Activated T-helper 17 cell treated with anti-CD3 and anti-CD28 coated beads, Interleukin-2, amount 50 U/mL, for 72 hours (primary cell): Measurements from ENCODE around the gene TRABD2A. TPM values are rescaled to one million over a fixed set of nuclear protein-coding genes. Genes with fewer than 3 reads are reported as not detected.
A peak's percentile ranks its signal among the peaks of the same experiment; 100 is the strongest.

Experiments used
- ATAC-seq: fragments of 150-1000 bp; cut with Tn5 transposase; replicated peaks from 2 replicates; pipeline ENCODE4 v1.10.0; 2021; ENCODE audit warnings: mild to moderate bottlenecking, moderate library complexity
- H3K27ac Mint-ChIP-seq: one replicate; pipeline ENCODE4 v1.8.0; 2022; ENCODE audit warnings: mixed read lengths
- H3K27me3 Mint-ChIP-seq: one replicate; pipeline ENCODE4 v1.8.0; 2022; ENCODE audit warnings: mixed read lengths
- H3K36me3 Mint-ChIP-seq: one replicate; pipeline ENCODE4 v1.8.0; 2022; ENCODE audit warnings: low read depth, mild to moderate bottlenecking, mixed read lengths
- H3K4me1 Mint-ChIP-seq: one replicate; pipeline ENCODE4 v1.8.0; 2022; ENCODE audit warnings: mixed read lengths
- H3K4me3 Mint-ChIP-seq: one replicate; pipeline ENCODE4 v1.8.0; 2022; ENCODE audit warnings: mild to moderate bottlenecking, mixed read lengths
- H3K9me3 Mint-ChIP-seq: one replicate; pipeline ENCODE4 v1.8.0; 2022; ENCODE audit warnings: mixed read lengths
- total RNA-seq, 2 donors: library from RNA; stranded (reverse); gene quantifications; one replicate each; pipeline ENCODE4 v1.2.3, GENCODE V29; 2022

TRABD2A gene
- total RNA-seq, 2 donors from 2014 or later: 28.6 to 32.3 TPM

GRCh38 chr2:84839851-84840250 lies 41.0 kb downstream of the TRABD2A start:
- peak; percentile 36 for ATAC-seq
- H3K36me3 Mint-ChIP-seq: peaks cover 48% of the 10 kb centered on the region
- H3K27ac Mint-ChIP-seq: peak overlapping the region; percentile 92
- peaks cover 3% of the 10 kb centered on the region for H3K9me3 Mint-ChIP-seq
- no peaks in the 10 kb centered on the region for H3K27me3 Mint-ChIP-seq
- peaks cover 53% of the 10 kb centered on the region for H3K4me1 Mint-ChIP-seq
- H3K4me3 Mint-ChIP-seq: peak overlapping the region; percentile 85

- peak overlapping the region; percentile 30 for H3K4me3 Mint-ChIP-seq
- H3K27me3 Mint-ChIP-seq: no peaks in the 10 kb centered on the region
- peak overlapping the region; percentile 31 for H3K27ac Mint-ChIP-seq
- peaks cover 3% of the 10 kb centered on the region for H3K9me3 Mint-ChIP-seq
- ATAC-seq: no peak
- H3K4me1 Mint-ChIP-seq: peaks cover 49% of the 10 kb centered on the region
- H3K36me3 Mint-ChIP-seq: peaks cover 48% of the 10 kb centered on the region
Observed at GRCh38 chr2:84838434-84839145, 42.3 kb downstream of the TRABD2A start.

GRCh38 chr2:84836215-84836614 lies 44.7 kb downstream of the TRABD2A start:
- no peaks in the 10 kb centered on the region for H3K27me3 Mint-ChIP-seq
- peaks cover 48% of the 10 kb centered on the region for H3K36me3 Mint-ChIP-seq
- no peak for ATAC-seq
- H3K9me3 Mint-ChIP-seq: peaks cover 3% of the 10 kb centered on the region
- H3K4me1 Mint-ChIP-seq: peaks cover 48% of the 10 kb centered on the region
- peak overlapping the region; percentile 22 for H3K27ac Mint-ChIP-seq
- no peak overlapping the region for H3K4me3 Mint-ChIP-seq

- ATAC-seq: peak; percentile 39
- Mint-ChIP-seq H3K27ac (no peak overlapping the region), H3K9me3 (peaks cover 3% of the 10 kb centered on the region), H3K4me1 (peaks cover 32% of the 10 kb centered on the region), H3K27me3 (no peaks in the 10 kb centered on the region), H3K36me3 (peaks cover 31% of the 10 kb centered on the region), H3K4me3 (no peak overlapping the region)
Observed at GRCh38 chr2:84833481-84834150, 47.3 kb downstream of the TRABD2A start.

- Mint-ChIP-seq H3K27me3 (no peaks in the 10 kb centered on the region), H3K27ac (no peak overlapping the region), H3K4me3 (no peak overlapping the region), H3K36me3 (peaks cover 24% of the 10 kb centered on the region), H3K4me1 (peaks cover 33% of the 10 kb centered on the region), H3K9me3 (peaks cover 3% of the 10 kb centered on the region)
- peak; percentile 82 for ATAC-seq
Observed at GRCh38 chr2:84832772-84833461, 48.0 kb downstream of the TRABD2A start.

- Mint-ChIP-seq H3K27me3 (no peaks in the 10 kb centered on the region), H3K9me3 (no peaks in the 10 kb centered on the region), H3K36me3 (peaks cover 5% of the 10 kb centered on the region), H3K4me3 (no peak overlapping the region), H3K27ac (no peak overlapping the region), H3K4me1 (peaks cover 30% of the 10 kb centered on the region)
- ATAC-seq: no peak
Observed at GRCh38 chr2:84830758-84831500, 50.0 kb downstream of the TRABD2A start.

GRCh38 chr2:84830095-84830494 lies 50.8 kb downstream of the TRABD2A start:
- H3K4me1 Mint-ChIP-seq: peaks cover 30% of the 10 kb centered on the region
- ATAC-seq: no peak
- H3K4me3 Mint-ChIP-seq: no peak overlapping the region
- H3K9me3 Mint-ChIP-seq: no peaks in the 10 kb centered on the region
- no peak overlapping the region for H3K27ac Mint-ChIP-seq
- no peaks in the 10 kb centered on the region for H3K36me3 Mint-ChIP-seq
- H3K27me3 Mint-ChIP-seq: no peaks in the 10 kb centered on the region

- H3K9me3 Mint-ChIP-seq: no peaks in the 10 kb centered on the region
- H3K27ac Mint-ChIP-seq: no peak overlapping the region
- ATAC-seq: no peak
Observed at GRCh38 chr2:84829693-84830092, 51.2 kb downstream of the TRABD2A start.

GRCh38 chr2:84827978-84828575 lies 52.8 kb downstream of the TRABD2A start:
- H3K27me3 Mint-ChIP-seq: no peaks in the 10 kb centered on the region
- no peak for ATAC-seq
- peaks cover 22% of the 10 kb centered on the region for H3K4me1 Mint-ChIP-seq
- no peak overlapping the region for H3K4me3 Mint-ChIP-seq
- H3K36me3 Mint-ChIP-seq: peaks cover 13% of the 10 kb centered on the region
- no peaks in the 10 kb centered on the region for H3K9me3 Mint-ChIP-seq
- peak overlapping the region; percentile 84 for H3K27ac Mint-ChIP-seq

More at GRCh38 chr2:84829693-84830092, 51.2 kb downstream of the TRABD2A start:
- Mint-ChIP-seq H3K4me1 (peaks cover 30% of the 10 kb centered on the region), H3K4me3 (no peak overlapping the region), H3K27me3 (no peaks in the 10 kb centered on the region), H3K36me3 (no peaks in the 10 kb centered on the region)

GRCh38 chr2:84823788-84824187 lies 57.1 kb downstream of the TRABD2A start:
- H3K36me3 Mint-ChIP-seq: peaks cover 24% of the 10 kb centered on the region
- ATAC-seq: no peak
- H3K27me3 Mint-ChIP-seq: no peaks in the 10 kb centered on the region
- no peak overlapping the region for H3K4me3 Mint-ChIP-seq
- no peak overlapping the region for H3K27ac Mint-ChIP-seq
- no peaks in the 10 kb centered on the region for H3K9me3 Mint-ChIP-seq
- peaks cover 15% of the 10 kb centered on the region for H3K4me1 Mint-ChIP-seq

GRCh38 chr2:84823229-84823628 lies 57.7 kb downstream of the TRABD2A start:
- no peak overlapping the region for H3K4me3 Mint-ChIP-seq
- peaks cover 24% of the 10 kb centered on the region for H3K36me3 Mint-ChIP-seq
- no peak for ATAC-seq
- peak overlapping the region; percentile 41 for H3K27ac Mint-ChIP-seq
- H3K9me3 Mint-ChIP-seq: no peaks in the 10 kb centered on the region
- no peaks in the 10 kb centered on the region for H3K27me3 Mint-ChIP-seq
- H3K4me1 Mint-ChIP-seq: peaks cover 13% of the 10 kb centered on the region

- H3K27ac Mint-ChIP-seq: no peak overlapping the region
- H3K4me1 Mint-ChIP-seq: peaks cover 21% of the 10 kb centered on the region
- ATAC-seq: no peak
- no peak overlapping the region for H3K4me3 Mint-ChIP-seq
- no peaks in the 10 kb centered on the region for H3K9me3 Mint-ChIP-seq
- no peaks in the 10 kb centered on the region for H3K27me3 Mint-ChIP-seq
- H3K36me3 Mint-ChIP-seq: peaks cover 26% of the 10 kb centered on the region
Observed at GRCh38 chr2:84821806-84822205, 59.1 kb downstream of the TRABD2A start.

- Mint-ChIP-seq H3K36me3 (peaks cover 7% of the 10 kb centered on the region), H3K4me1 (peaks cover 23% of the 10 kb centered on the region), H3K27ac (peak overlapping the region; percentile 91), H3K4me3 (peak overlapping the region; percentile 62), H3K27me3 (no peaks in the 10 kb centered on the region), H3K9me3 (no peaks in the 10 kb centered on the region)
- peak; percentile 90 for ATAC-seq
Observed at GRCh38 chr2:84817239-84817655, 63.6 kb downstream of the TRABD2A start.
